DND-41 (cell line): ENCODE data around the gene HAPLN3.

ENCODE experiments used
- ATAC-seq: fragments of 200-7000 bp; cut with Tn5 transposase; 3 replicates; pipeline ENCODE4 v1.9.1; 2021; ENCODE audit warnings: low read depth; ENCODE audit not compliant: insufficient read depth
- DNase-seq: peaks from one replicate; pipeline ENCODE4 v3.0.0-alpha.2; 2020
- H2AFZ ChIP-seq: 2 replicates; pipeline ENCODE4 v1.6.0; 2012; ENCODE audit warnings: low read depth, low read length
- H3K27ac ChIP-seq: 2 replicates; pipeline ENCODE4 v1.5.1; 2012; ENCODE audit warnings: low read length, inconsistent platforms
- H3K27me3 ChIP-seq: fragments of 200-600 bp; sonication (generic); 2 replicates; pipeline ENCODE4 v1.6.0; 2012; ENCODE audit warnings: low read length, mild to moderate bottlenecking, inconsistent platforms; ENCODE audit not compliant: insufficient read depth, poor library complexity
- H3K36me3 ChIP-seq: 2 replicates; pipeline ENCODE4 v1.5.1; 2012; ENCODE audit warnings: low read length, inconsistent platforms; ENCODE audit not compliant: insufficient read depth
- H3K4me1 ChIP-seq: 2 replicates; pipeline ENCODE4 v1.5.1; 2012; ENCODE audit warnings: mild to moderate bottlenecking, low read length; ENCODE audit not compliant: insufficient read depth
- H3K4me2 ChIP-seq: 2 replicates; pipeline ENCODE4 v1.6.0; 2012; ENCODE audit warnings: mild to moderate bottlenecking, moderate library complexity, low read length, inconsistent platforms; ENCODE audit not compliant: insufficient read depth
- H3K4me3 ChIP-seq, 2 experiments: fragments of 200-600 bp in 1 of 2; shearing (Covaris generic) in 1 of 2; 2 replicates each; pipeline ENCODE4 v1.5.1; 2012 to 2016; ENCODE audit warnings: inconsistent platforms in 2 of 2, low read length in 2 of 2, mild to moderate bottlenecking in 2 of 2, low read depth in 1 of 2, moderate library complexity in 1 of 2
- H3K79me2 ChIP-seq: 2 replicates; pipeline ENCODE4 v1.6.0; 2012; ENCODE audit warnings: low read length, inconsistent platforms; ENCODE audit not compliant: insufficient read depth
- H3K9ac ChIP-seq: 2 replicates; pipeline ENCODE4 v1.6.0; 2012; ENCODE audit warnings: low read depth, mild to moderate bottlenecking, inconsistent platforms, low read length, moderate library complexity
- H3K9me3 ChIP-seq: 2 replicates; pipeline ENCODE4 v1.5.1; 2012; ENCODE audit warnings: low read length, moderate library complexity, mild to moderate bottlenecking, inconsistent platforms; ENCODE audit not compliant: insufficient read depth, severe bottlenecking
- H4K20me1 ChIP-seq: 2 replicates; pipeline ENCODE4 v1.6.0; 2012; ENCODE audit warnings: low read length; ENCODE audit not compliant: insufficient read depth
- CTCF ChIP-seq: IDR thresholded peaks from 2 replicates; pipeline ENCODE4 v1.5.1; 2012; ENCODE audit warnings: borderline replicate concordance, low read length, moderate library complexity, mild to moderate bottlenecking; ENCODE audit not compliant: poor library complexity, severe bottlenecking; ENCODE audit errors: extremely low read depth
- EZH2 ChIP-seq: IDR thresholded peaks from 3 replicates; pipeline ENCODE4 v1.6.1; 2012; ENCODE audit warnings: borderline replicate concordance, low read depth, mild to moderate bottlenecking, moderate library complexity, low read length, inconsistent platforms; ENCODE audit not compliant: severe bottlenecking

HAPLN3 gene

GRCh38 chr15:88904257-88904623 is 8.9 kb upstream of the HAPLN3 start:
- no peak for ATAC-seq
- DNase-seq = no peak
- H3K27ac ChIP-seq = no peak overlapping the region
- peaks cover 14% of the 10 kb centered on the region for H3K4me1 ChIP-seq
- H3K36me3 ChIP-seq = peaks cover 99% of the 10 kb centered on the region
- TF ChIP-seq CTCF (no peak), EZH2 (no peak)
- peaks cover 62% of the 10 kb centered on the region for H4K20me1 ChIP-seq
- H3K4me2 ChIP-seq = 0 out of 2 replicates have a peak overlapping the region, but pooled peaks have one; percentile 11
- H3K9me3 ChIP-seq = no peaks in the 10 kb centered on the region
- H3K4me3 ChIP-seq = no peak overlapping the region
- H3K27me3 ChIP-seq = no peaks in the 10 kb centered on the region
- H3K9ac ChIP-seq = no peak overlapping the region
- no peak overlapping the region for H2AFZ ChIP-seq
- H3K79me2 ChIP-seq = peaks cover 22% of the 10 kb centered on the region

- H3K9me3 ChIP-seq = no peaks in the 10 kb centered on the region
- H3K27ac ChIP-seq = no peak overlapping the region
- no peak overlapping the region for H3K9ac ChIP-seq
- DNase-seq (no peak), ATAC-seq (no peak)
- no peak overlapping the region for H2AFZ ChIP-seq
- no peak overlapping the region for H3K4me3 ChIP-seq
- peaks cover 3% of the 10 kb centered on the region for H3K4me1 ChIP-seq
- peaks cover 9% of the 10 kb centered on the region; the same call in 1 of the 2 replicates for H3K79me2 ChIP-seq
- peaks cover 49% of the 10 kb centered on the region for H4K20me1 ChIP-seq
- no peak for TF ChIP-seq CTCF
- no peak for TF ChIP-seq EZH2
- H3K36me3 ChIP-seq = peaks cover 86% of the 10 kb centered on the region
- H3K27me3 ChIP-seq = no peaks in the 10 kb centered on the region
- no peak overlapping the region for H3K4me2 ChIP-seq
Observed at GRCh38 chr15:88902846-88903245, 7.5 kb upstream of the HAPLN3 start.

- DNase-seq (no peak), ATAC-seq (no peak)
- H3K9ac ChIP-seq = no peak overlapping the region
- H3K9me3 ChIP-seq = no peaks in the 10 kb centered on the region
- no peak overlapping the region for H3K4me3 ChIP-seq
- no peak overlapping the region for H2AFZ ChIP-seq
- H3K4me1 ChIP-seq = peaks cover 7% of the 10 kb centered on the region
- H3K4me2 ChIP-seq = no peak overlapping the region
- no peak overlapping the region for H3K27ac ChIP-seq
- TF ChIP-seq EZH2 (no peak), CTCF (no peak)
- peaks cover 9% of the 10 kb centered on the region; the same call in 1 of the 2 replicates for H3K79me2 ChIP-seq
- H3K36me3 ChIP-seq = peaks cover 81% of the 10 kb centered on the region
- H3K27me3 ChIP-seq = no peaks in the 10 kb centered on the region
- peaks cover 44% of the 10 kb centered on the region for H4K20me1 ChIP-seq
Observed at GRCh38 chr15:88902221-88902835, 7.0 kb upstream of the HAPLN3 start.
